A549 (cell line): Measurements from ENCODE around the gene GABRA4. TPM values are rescaled to one million over a fixed set of nuclear protein-coding genes. Genes with fewer than 3 reads are reported as not detected.

Experiments
- ATAC-seq, 2 experiments: fragments of 200-7000 bp in 1 of 2; fragments of >200 bp in 1 of 2; cut with Nextera tagmentation in 1 of 2; cut with Tn5 transposase in 1 of 2; 3 replicates each; pipeline versions ENCODE4 v1.8.0 to v1.9.1; 2018 to 2020; ENCODE audit warnings: mild to moderate bottlenecking in 1 of 2, moderate library complexity in 1 of 2
- CTCF ChIA-PET: fragments of 300-600 bp; sonication (Branson Sonifier 250); formaldehyde crosslinking; extraction: SDS; loops from one replicate; lab custom pipeline; 2021; ENCODE audit warnings: antibody characterized with exemption, inconsistent platforms; lab: Yijun Ruan, JAX
- POLR2A ChIA-PET: fragments of 350-600 bp; formaldehyde crosslinking; extraction: SDS; loops from one replicate; lab custom pipeline; 2021; ENCODE audit warnings: antibody characterized with exemption, inconsistent platforms; lab: Yijun Ruan, JAX
- DNase-seq, 2 experiments: peaks; one replicate each; pipeline versions ENCODE4 v3.0.0 to v3.0.0-alpha.2; 2011 to 2016; ENCODE audit warnings: low read depth in 1 of 2, low spot score in 1 of 2
- FAIRE-seq: peaks from 2 replicates; lab custom pipeline; 2011; peaks lifted over from hg19 to GRCh38; lab: Jason Lieb, UNC
- H3K27ac ChIP-seq, 2 experiments: fragments of >200 bp; sonication (Bioruptor Twin); formaldehyde crosslinking; 3 replicates each; pipeline ENCODE4 v1.5.1; 2016 to 2017
- H3K4me1 ChIP-seq: fragments of >200 bp; sonication (Bioruptor Twin); formaldehyde crosslinking; 3 replicates; pipeline ENCODE4 v1.6.1; 2016
- H3K4me2 ChIP-seq: fragments of >200 bp; sonication (Bioruptor Twin); formaldehyde crosslinking; 3 replicates; pipeline ENCODE4 v1.6.1; 2016
- H3K4me3 ChIP-seq: fragments of >200 bp; sonication (Bioruptor Twin); formaldehyde crosslinking; 3 replicates; pipeline ENCODE4 v1.5.1; 2016
- H3K9me3 ChIP-seq: fragments of >200 bp; sonication (Bioruptor Twin); formaldehyde crosslinking; 3 replicates; pipeline ENCODE4 v1.6.1; 2016
- CBX2 ChIP-seq: fragments of 200-600 bp; sonication (generic); IDR thresholded peaks from 2 replicates; pipeline ENCODE4 v1.6.1; 2016; ENCODE audit warnings: low read depth, mild to moderate bottlenecking, borderline replicate concordance
- CHD2 ChIP-seq: fragments of 150-350 bp; IDR thresholded peaks from 2 replicates; pipeline ENCODE4 v1.6.1; 2014; ENCODE audit warnings: low read length; ENCODE audit not compliant: partially characterized antibody
- CHD4 ChIP-seq: fragments of 200-600 bp; sonication (generic); IDR thresholded peaks from 2 replicates; pipeline ENCODE4 v1.6.1; 2016; ENCODE audit warnings: antibody characterized with exemption, mild to moderate bottlenecking, borderline replicate concordance
- EHMT2 ChIP-seq: fragments of 200-600 bp; sonication (generic); IDR thresholded peaks from 2 replicates; pipeline ENCODE4 v1.6.1; 2016; ENCODE audit warnings: antibody characterized with exemption, low read depth, mild to moderate bottlenecking, moderate library complexity
- ELK1 ChIP-seq: fragments of 150-350 bp; IDR thresholded peaks from 2 replicates; pipeline ENCODE4 v1.6.1; 2014; ENCODE audit warnings: low read depth, mild to moderate bottlenecking, low read length
- EP300 ChIP-seq, 2 experiments: fragments of >200 bp; sonication (Bioruptor Twin); formaldehyde crosslinking; IDR thresholded peaks; 2 replicates in 1 of 2; 3 replicates in 1 of 2; pipeline ENCODE4 v1.6.1; 2016 to 2017
- FOSB ChIP-seq: fragments of 250-450 bp; sonication (Bioruptor Pico); IDR thresholded peaks from 2 replicates; pipeline ENCODE4 v1.5.0; 2020; ENCODE audit warnings: mild to moderate bottlenecking, moderate library complexity
- FOSL2 ChIP-seq, 2 experiments: fragments of 450-650 bp in 1 of 2; fragments of >200 bp in 1 of 2; sonication (Bioruptor Twin) in 1 of 2; formaldehyde crosslinking; IDR thresholded peaks; 2 replicates each; pipeline versions ENCODE4 v1.5.0 to v1.6.1; 2016 to 2020; ENCODE audit warnings: mild to moderate bottlenecking in 1 of 2, moderate library complexity in 1 of 2
- GATA3 ChIP-seq: IDR thresholded peaks from 2 replicates; pipeline ENCODE4 v1.6.1; 2012; ENCODE audit warnings: borderline replicate concordance
- HDAC2 ChIP-seq: fragments of 200-600 bp; sonication (generic); IDR thresholded peaks from 2 replicates; pipeline ENCODE4 v1.6.1; 2016
- HEYL ChIP-seq: fragments of 250-450 bp; sonication (Bioruptor Pico); IDR thresholded peaks from 2 replicates; pipeline ENCODE4 v1.8.0; 2021; ENCODE audit warnings: mild to moderate bottlenecking, moderate library complexity
- HOXB13 ChIP-seq: fragments of 250-450 bp; sonication (Bioruptor Pico); IDR thresholded peaks from 2 replicates; pipeline ENCODE4 v1.5.0; 2020; ENCODE audit warnings: low read depth, mild to moderate bottlenecking, moderate library complexity
- JUN ChIP-seq, 2 experiments: fragments of >200 bp; sonication (Bioruptor Twin); formaldehyde crosslinking; IDR thresholded peaks; 2 replicates in 1 of 2; 3 replicates in 1 of 2; pipeline ENCODE4 v1.6.1; 2016 to 2017
- KDM5A ChIP-seq: fragments of 200-600 bp; sonication (generic); IDR thresholded peaks from 2 replicates; pipeline ENCODE4 v1.6.1; 2016; ENCODE audit warnings: antibody characterized with exemption, mild to moderate bottlenecking
- MAFK ChIP-seq: fragments of 450-650 bp; IDR thresholded peaks from 2 replicates; pipeline ENCODE4 v1.6.1; 2014; ENCODE audit not compliant: partially characterized antibody
- MYC ChIP-seq: IDR thresholded peaks from 2 replicates; pipeline ENCODE4 v1.6.1; 2012; ENCODE audit warnings: mild to moderate bottlenecking, inconsistent platforms, low read length, improper control_type of control experiment, borderline replicate concordance
- NFE2L2 ChIP-seq: fragments of 150-350 bp; conservative IDR thresholded peaks from 2 replicates; pipeline ENCODE4 v1.6.1; 2014; ENCODE audit warnings: low read length
- PBX3 ChIP-seq: IDR thresholded peaks from 2 replicates; pipeline ENCODE4 v1.6.1; 2012
- POLR2AphosphoS2 ChIP-seq: conservative IDR thresholded peaks from 2 replicates; pipeline ENCODE4 v1.6.1; 2012; ENCODE audit warnings: low read length, improper control_type of control experiment, inconsistent platforms
- RAD21 ChIP-seq, 2 experiments: fragments of >200 bp in 1 of 2; sonication (Bioruptor Twin) in 1 of 2; formaldehyde crosslinking in 1 of 2; IDR thresholded peaks in 1 of 2; conservative IDR thresholded peaks in 1 of 2; 2 replicates in 1 of 2; 3 replicates in 1 of 2; pipeline ENCODE4 v1.6.1; 2012 to 2018; ENCODE audit warnings: inconsistent platforms in 1 of 2
- RCOR1 ChIP-seq: fragments of 150-350 bp; IDR thresholded peaks from 2 replicates; pipeline ENCODE4 v1.6.1; 2014; ENCODE audit warnings: antibody characterized with exemption, low read length, low read depth
- REST ChIP-seq: fragments of 200-600 bp; sonication (generic); IDR thresholded peaks from 2 replicates; pipeline ENCODE4 v1.6.1; 2016; ENCODE audit warnings: antibody characterized with exemption, mild to moderate bottlenecking, moderate library complexity
- RNF2 ChIP-seq: fragments of 200-600 bp; sonication (generic); IDR thresholded peaks from 2 replicates; pipeline ENCODE4 v1.6.1; 2016; ENCODE audit warnings: low read depth, mild to moderate bottlenecking, antibody characterized with exemption, moderate library complexity, borderline replicate concordance
- TFCP2L1 ChIP-seq: fragments of 250-450 bp; sonication (Bioruptor Pico); IDR thresholded peaks from 2 replicates; pipeline ENCODE4 v1.5.0; 2021; ENCODE audit warnings: mild to moderate bottlenecking
- TP53 ChIP-seq: fragments of 250-450 bp; sonication (Bioruptor Pico); IDR thresholded peaks from 2 replicates; pipeline ENCODE4 v1.5.0; 2021; ENCODE audit warnings: mild to moderate bottlenecking, moderate library complexity
- ZFP36 ChIP-seq: fragments of 450-650 bp; IDR thresholded peaks from 2 replicates; pipeline ENCODE4 v1.6.1; 2014; ENCODE audit warnings: borderline replicate concordance; ENCODE audit not compliant: partially characterized antibody
- ZSCAN20 ChIP-seq: fragments of 250-450 bp; sonication (Bioruptor Pico); IDR thresholded peaks from 2 replicates; pipeline ENCODE4 v1.8.0; 2022; ENCODE audit warnings: mild to moderate bottlenecking, moderate library complexity
- WGBS: methylation state at CpG from one replicate; pipeline ENCODE4 v1.1.6; 2017; ENCODE audit errors: missing lambda C conversion rate; 5-methylcytosine and 5-hydroxymethylcytosine counted together
- polyA minus RNA-seq: library from RNA; depleted of rRNA, polyadenylated mRNA; stranded (reverse); fragments of >200 nt; gene quantifications from 2 replicates; pipeline ENCODE4 v1.2.3, GENCODE V29; 2011; rRNA and poly(A)+ RNA removed
- polyA plus RNA-seq, 4 experiments: library from polyadenylated mRNA; depleted of rRNA in 3 of 4; stranded (reverse); fragments of >200 nt; fragmentation: RNase III in 1 of 4; extraction: RNeasy Plus Mini Kit Qiagen cat#74134 plus additional on column Dnase treatment in 1 of 4; gene quantifications; 2 replicates in 3 of 4; 3 replicates in 1 of 4; pipeline ENCODE4 v1.2.3, GENCODE V29; 2011 to 2017

The GABRA4 gene
- polyA plus RNA-seq (2011; rRNA removed) (not detected in 2 replicates), polyA plus RNA-seq (2017; fragmentation: RNase III; extraction: RNeasy Plus Mini Kit Qiagen cat#74134 plus additional on column Dnase treatment) (not detected in 3 replicates), polyA minus RNA-seq (not detected in 2 replicates)
- polyA plus RNA-seq (2012; cell fraction: cytosol; rRNA removed) = not detected in 2 replicates
- not detected in 2 replicates for polyA plus RNA-seq (2012; cell fraction: nucleus; rRNA removed)

GRCh38 chr4:46993075-46994006, at the start of gene GABRA4:
Gene GABRA4 (minus strand): TSS chr4:46993581. CDS start chr4:46993424, 157 bp downstream.
- no peak within 1 kb of the TSS for H3K4me3 ChIP-seq
- ChIA-PET CTCF (no interaction called here), POLR2A (no interaction called here)
- 33% methylated on average over 35 of the region's 67 CpGs for WGBS
- FAIRE-seq = no peak
- TF ChIP-seq RAD21 (conservative IDR thresholded peaks at IDR 0.05 in 1 of 2, IDR thresholded peaks at IDR 0.05 in 1 of 2) (no peak), ELK1 (no peak), RNF2 (no peak), CBX2 (no peak), PBX3 (no peak), MAFK (no peak), EP300 (IDR thresholded peaks at IDR 0.05) (no peak), ZSCAN20 (CRISPR knock-in tag) (no peak), KDM5A (no peak), CHD4 (no peak), FOSB (no peak), TFCP2L1 (no peak), CHD2 (no peak)
- TF ChIP-seq, all 56 proteins: peak for 0
- Histone ChIP-seq H3K9me3 (no peaks in the 10 kb centered on the region), H3K27ac (no peak within 1 kb of the TSS), H3K4me2 (peak within 1 kb of the TSS; percentile 28; the same call in 1 of the 3 replicates), H3K4me1 (no peaks in the 10 kb centered on the region)
- DNase-seq (no peak), ATAC-seq (no peak)

GRCh38 chr4:47040828-47041227, 47.4 kb upstream of the GABRA4 start:
- ChIA-PET CTCF (no interaction called here), POLR2A (no interaction called here)
- 17% methylated on average over 3 of the region's 3 CpGs for WGBS
- no peak overlapping the region for H3K27ac ChIP-seq
- no peaks in the 10 kb centered on the region for H3K9me3 ChIP-seq
- H3K4me1 ChIP-seq = no peaks in the 10 kb centered on the region
- no peak overlapping the region for H3K4me2 ChIP-seq
- no peak for ATAC-seq
- no peak for DNase-seq
- no peak for FAIRE-seq
- no peak overlapping the region for H3K4me3 ChIP-seq
- TF ChIP-seq CHD2 = no peak
- no peak for TF ChIP-seq ZSCAN20 (CRISPR knock-in tag)
- no peak for TF ChIP-seq HEYL (CRISPR knock-in tag)
- TF ChIP-seq GATA3 = no peak
- no peak for TF ChIP-seq POLR2AphosphoS2
- TF ChIP-seq HOXB13 (CRISPR knock-in tag) = no peak
- no peak for TF ChIP-seq HDAC2
- no peak for TF ChIP-seq MYC
- TF ChIP-seq, all 56 proteins: peak for 0

- Histone ChIP-seq H3K4me3 (no peak overlapping the region), H3K9me3 (no peaks in the 10 kb centered on the region), H3K4me2 (no peak overlapping the region), H3K27ac (no peak overlapping the region), H3K4me1 (no peaks in the 10 kb centered on the region)
- FAIRE-seq (no peak), ATAC-seq (no peak), DNase-seq (no peak)
- CTCF ChIA-PET = no interaction called here
- 4% methylated on average over 1 of the region's 1 CpG for WGBS
- TF ChIP-seq RCOR1 (no peak), POLR2AphosphoS2 (no peak), ZSCAN20 (CRISPR knock-in tag) (no peak), JUN (IDR thresholded peaks at IDR 0.05) (no peak), REST (no peak), NFE2L2 (no peak), TP53 (CRISPR knock-in tag) (no peak), EHMT2 (no peak), ZFP36 (no peak), FOSL2 (IDR thresholded peaks at IDR 0.05) (no peak), FOSL2 (CRISPR knock-in tag; IDR thresholded peaks at IDR 0.05) (no peak)
- POLR2A ChIA-PET = no interaction called here
These were observed 44.9 kb upstream of the GABRA4 start for GRCh38 chr4:47038263-47038662.
